ENCODE measurements around the gene LARP4B.

The LARP4B gene

DNA sequence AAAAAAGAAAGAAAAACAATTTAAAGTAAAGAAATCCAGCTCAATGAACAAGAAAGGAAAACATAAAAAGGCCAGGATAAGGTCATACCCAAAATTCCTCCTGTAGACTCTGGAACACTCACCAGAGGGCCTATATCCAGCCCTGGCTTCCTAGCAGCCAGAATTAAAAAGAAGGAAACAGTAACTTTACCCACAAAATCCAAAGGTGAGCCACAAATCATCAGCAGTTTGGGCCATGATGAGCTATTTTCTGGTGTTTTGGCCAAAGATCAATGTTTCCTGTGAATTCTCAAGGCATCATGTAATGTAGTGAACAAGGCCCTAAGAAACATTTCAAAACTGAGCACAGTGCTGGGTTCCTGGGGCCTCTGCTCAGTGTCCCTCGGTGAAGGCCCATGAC, 87.8 kb downstream of the LARP4B start:
- in situ Hi-C loops (cut with MboI; ENCODE audit: low sequenced_read_pairs), result no loop called here
- Histone ChIP-seq H3K4me1 (no peaks in the 10 kb centered on the region), H3K9me3 (no peaks in the 10 kb centered on the region), H3K4me3 (no peak overlapping the region), H3K27me3 (ENCODE audit: low read depth) (no peaks in the 10 kb centered on the region), H3K36me3 (replicated peaks) (peaks cover 50% of the 10 kb centered on the region)
- no peak for DNase-seq (ENCODE audit: low spot score in 2 of 2)

- in situ Hi-C loops (cut with MboI; ENCODE audit: low sequenced_read_pairs), result no loop called here
- H3K4me1 ChIP-seq, result no peaks in the 10 kb centered on the region
- H3K4me3 ChIP-seq, result no peak overlapping the region
- DNase-seq (ENCODE audit: low spot score in 2 of 2), result no peak
- peaks cover 50% of the 10 kb centered on the region for H3K36me3 ChIP-seq (replicated peaks)
- H3K27me3 ChIP-seq (ENCODE audit: low read depth), result no peaks in the 10 kb centered on the region
- no peaks in the 10 kb centered on the region for H3K9me3 ChIP-seq
These were observed 88.7 kb downstream of the LARP4B start for GRCh38 chr10:842795-843194.

DNA sequence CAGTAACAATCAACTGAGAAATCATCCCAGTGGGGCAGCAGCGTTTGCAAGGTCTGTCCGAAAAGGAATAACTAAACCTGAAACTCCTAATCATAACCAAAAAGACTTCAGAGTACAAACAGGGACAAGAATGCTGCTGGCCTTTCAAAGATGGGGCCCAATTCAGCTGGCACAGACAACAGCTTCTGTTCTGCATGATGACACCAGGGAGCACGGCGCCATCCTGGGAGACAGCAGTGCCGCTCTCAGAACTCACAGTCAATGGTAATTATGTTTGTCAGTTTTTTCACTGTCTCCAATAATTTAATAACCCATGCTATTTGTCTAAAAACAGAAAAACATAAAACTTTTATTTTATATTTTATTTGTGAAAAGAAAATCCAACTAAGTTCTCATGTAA, 90.0 kb downstream of the LARP4B start:
- H3K9me3 ChIP-seq, result no peaks in the 10 kb centered on the region
- no peaks in the 10 kb centered on the region for H3K4me1 ChIP-seq
- H3K4me3 ChIP-seq, result no peak overlapping the region
- in situ Hi-C loops (cut with MboI; ENCODE audit: low sequenced_read_pairs), result no loop called here
- H3K27me3 ChIP-seq (ENCODE audit: low read depth), result no peaks in the 10 kb centered on the region
- no peak for DNase-seq (ENCODE audit: low spot score in 2 of 2)
- peaks cover 52% of the 10 kb centered on the region for H3K36me3 ChIP-seq (replicated peaks)

GRCh38 chr10:839550-840205, 91.8 kb downstream of the LARP4B start:
- H3K4me3 ChIP-seq, result no peak overlapping the region
- H3K4me1 ChIP-seq, result no peaks in the 10 kb centered on the region
- no peaks in the 10 kb centered on the region for H3K27me3 ChIP-seq (ENCODE audit: low read depth)
- no peaks in the 10 kb centered on the region for H3K9me3 ChIP-seq
- in situ Hi-C loops (cut with MboI; ENCODE audit: low sequenced_read_pairs), result no loop called here
- no peak for DNase-seq (ENCODE audit: low spot score in 2 of 2)
- peaks cover 65% of the 10 kb centered on the region for H3K36me3 ChIP-seq (replicated peaks)

GRCh38 chr10:836782-837181, 94.7 kb downstream of the LARP4B start:
- Histone ChIP-seq H3K36me3 (replicated peaks) (peaks cover 51% of the 10 kb centered on the region), H3K9me3 (no peaks in the 10 kb centered on the region), H3K4me3 (no peak overlapping the region), H3K4me1 (no peaks in the 10 kb centered on the region), H3K27me3 (ENCODE audit: low read depth) (no peaks in the 10 kb centered on the region)
- in situ Hi-C loops (cut with MboI; ENCODE audit: low sequenced_read_pairs), result no loop called here
- DNase-seq (ENCODE audit: low spot score in 2 of 2), result no peak

- Histone ChIP-seq H3K4me1 (no peaks in the 10 kb centered on the region), H3K9me3 (no peaks in the 10 kb centered on the region), H3K4me3 (no peak overlapping the region), H3K36me3 (replicated peaks) (peaks cover 42% of the 10 kb centered on the region), H3K27me3 (ENCODE audit: low read depth) (no peaks in the 10 kb centered on the region)
- in situ Hi-C loops (cut with MboI; ENCODE audit: low sequenced_read_pairs), result no loop called here
- DNase-seq (ENCODE audit: low spot score in 2 of 2), result no peak
These were observed 97.0 kb downstream of the LARP4B start for GRCh38 chr10:834493-834892.

DNA sequence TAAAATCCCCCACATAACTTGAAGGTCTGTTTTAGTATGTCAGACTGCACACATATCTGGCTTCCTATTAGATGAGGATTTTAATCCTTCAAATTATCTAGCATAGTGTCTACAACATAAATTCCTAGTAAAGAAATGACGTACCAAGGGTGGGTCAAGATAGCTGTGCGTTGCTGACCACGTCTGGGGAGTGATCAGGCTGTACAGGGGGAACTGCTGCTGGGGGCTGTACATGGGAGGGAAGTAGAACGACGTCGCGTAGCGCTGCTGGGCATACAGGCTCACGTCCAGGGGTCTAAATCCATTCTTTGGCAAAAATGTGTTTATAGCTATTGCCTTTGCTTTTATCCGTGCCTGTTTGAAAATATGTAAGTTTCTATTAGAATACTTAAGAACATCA, 102.3 kb downstream of the LARP4B start:
- no peaks in the 10 kb centered on the region for H3K4me1 ChIP-seq
- H3K9me3 ChIP-seq, result no peaks in the 10 kb centered on the region
- in situ Hi-C loops (cut with MboI; ENCODE audit: low sequenced_read_pairs), result no loop called here
- no peak for DNase-seq (ENCODE audit: low spot score in 2 of 2)
- H3K4me3 ChIP-seq, result no peak overlapping the region
- H3K27me3 ChIP-seq (ENCODE audit: low read depth), result no peaks in the 10 kb centered on the region
- peaks cover 60% of the 10 kb centered on the region for H3K36me3 ChIP-seq (replicated peaks)

- no peaks in the 10 kb centered on the region for H3K27me3 ChIP-seq (ENCODE audit: low read depth)
- no peaks in the 10 kb centered on the region for H3K9me3 ChIP-seq
- DNase-seq (ENCODE audit: low spot score in 2 of 2), result no peak
- in situ Hi-C loops (cut with MboI; ENCODE audit: low sequenced_read_pairs), result no loop called here
- H3K4me3 ChIP-seq, result no peak overlapping the region
- no peaks in the 10 kb centered on the region for H3K4me1 ChIP-seq
- H3K36me3 ChIP-seq (replicated peaks), result peaks cover 67% of the 10 kb centered on the region
These were observed 103.3 kb downstream of the LARP4B start for GRCh38 chr10:828191-828590.

- no peaks in the 10 kb centered on the region for H3K9me3 ChIP-seq
- no peaks in the 10 kb centered on the region for H3K27me3 ChIP-seq (ENCODE audit: low read depth)
- H3K36me3 ChIP-seq (replicated peaks), result peaks cover 81% of the 10 kb centered on the region
- no peak for DNase-seq (ENCODE audit: low spot score in 2 of 2)
- in situ Hi-C loops (cut with MboI; ENCODE audit: low sequenced_read_pairs), result no loop called here
- no peaks in the 10 kb centered on the region for H3K4me1 ChIP-seq
- H3K4me3 ChIP-seq, result no peak overlapping the region
These were observed 106.6 kb downstream of the LARP4B start for GRCh38 chr10:824946-825345.

- in situ Hi-C loops (cut with MboI; ENCODE audit: low sequenced_read_pairs), result no loop called here
- H3K27me3 ChIP-seq (ENCODE audit: low read depth), result no peaks in the 10 kb centered on the region
- H3K4me3 ChIP-seq, result no peak overlapping the region
- DNase-seq (ENCODE audit: low spot score in 2 of 2), result no peak
- no peaks in the 10 kb centered on the region for H3K9me3 ChIP-seq
- H3K4me1 ChIP-seq, result no peaks in the 10 kb centered on the region
- peaks cover 81% of the 10 kb centered on the region for H3K36me3 ChIP-seq (replicated peaks)
These were observed 107.0 kb downstream of the LARP4B start for GRCh38 chr10:824497-824896.

- Histone ChIP-seq H3K27me3 (ENCODE audit: low read depth) (no peaks in the 10 kb centered on the region), H3K36me3 (replicated peaks) (peaks cover 79% of the 10 kb centered on the region), H3K9me3 (no peaks in the 10 kb centered on the region), H3K4me3 (no peak overlapping the region), H3K4me1 (no peaks in the 10 kb centered on the region)
- in situ Hi-C loops (cut with MboI; ENCODE audit: low sequenced_read_pairs), result no loop called here
- no peak for DNase-seq (ENCODE audit: low spot score in 2 of 2)
These were observed 108.7 kb downstream of the LARP4B start for GRCh38 chr10:822661-823367.

- in situ Hi-C loops (cut with MboI; ENCODE audit: low sequenced_read_pairs), result no loop called here
- Histone ChIP-seq H3K36me3 (replicated peaks) (peaks cover 79% of the 10 kb centered on the region), H3K4me3 (no peak overlapping the region), H3K4me1 (no peaks in the 10 kb centered on the region), H3K27me3 (ENCODE audit: low read depth) (no peaks in the 10 kb centered on the region), H3K9me3 (no peaks in the 10 kb centered on the region)
- no peak for DNase-seq (ENCODE audit: low spot score in 2 of 2)
These were observed 109.3 kb downstream of the LARP4B start for GRCh38 chr10:822197-822596.

- H3K4me3 ChIP-seq, result no peak overlapping the region
- H3K27me3 ChIP-seq (ENCODE audit: low read depth), result no peaks in the 10 kb centered on the region
- in situ Hi-C loops (cut with MboI; ENCODE audit: low sequenced_read_pairs), result no loop called here
- H3K4me1 ChIP-seq, result no peaks in the 10 kb centered on the region
- peaks cover 87% of the 10 kb centered on the region for H3K36me3 ChIP-seq (replicated peaks)
- no peak for DNase-seq (ENCODE audit: low spot score in 2 of 2)
- H3K9me3 ChIP-seq, result no peaks in the 10 kb centered on the region
These were observed 110.2 kb downstream of the LARP4B start for GRCh38 chr10:821322-821721.

DNA sequence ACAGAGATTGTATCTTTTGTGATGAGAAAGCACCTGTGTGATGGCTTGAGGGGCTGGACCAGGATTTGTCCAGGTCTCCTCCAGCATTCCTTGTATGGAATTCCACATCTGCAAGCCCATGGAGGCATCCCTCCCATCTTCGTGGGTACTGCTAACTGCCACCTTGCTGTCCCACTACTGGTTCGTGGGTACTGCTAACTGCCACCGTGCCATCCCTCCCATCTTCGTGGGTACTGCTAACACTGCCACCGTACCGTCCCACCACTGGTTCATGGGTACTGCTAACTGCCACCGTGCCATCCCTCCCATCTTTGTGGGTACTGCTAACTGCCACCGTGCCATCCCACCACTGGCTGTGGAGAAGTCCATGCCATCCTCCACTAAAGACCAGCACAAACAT, 111.7 kb downstream of the LARP4B start:
- peaks cover 90% of the 10 kb centered on the region for H3K36me3 ChIP-seq (replicated peaks)
- DNase-seq (ENCODE audit: low spot score in 2 of 2), result no peak
- no peak overlapping the region for H3K4me3 ChIP-seq
- in situ Hi-C loops (cut with MboI; ENCODE audit: low sequenced_read_pairs), result no loop called here
- H3K9me3 ChIP-seq, result no peaks in the 10 kb centered on the region
- H3K4me1 ChIP-seq, result no peaks in the 10 kb centered on the region
- no peaks in the 10 kb centered on the region for H3K27me3 ChIP-seq (ENCODE audit: low read depth)

DNA sequence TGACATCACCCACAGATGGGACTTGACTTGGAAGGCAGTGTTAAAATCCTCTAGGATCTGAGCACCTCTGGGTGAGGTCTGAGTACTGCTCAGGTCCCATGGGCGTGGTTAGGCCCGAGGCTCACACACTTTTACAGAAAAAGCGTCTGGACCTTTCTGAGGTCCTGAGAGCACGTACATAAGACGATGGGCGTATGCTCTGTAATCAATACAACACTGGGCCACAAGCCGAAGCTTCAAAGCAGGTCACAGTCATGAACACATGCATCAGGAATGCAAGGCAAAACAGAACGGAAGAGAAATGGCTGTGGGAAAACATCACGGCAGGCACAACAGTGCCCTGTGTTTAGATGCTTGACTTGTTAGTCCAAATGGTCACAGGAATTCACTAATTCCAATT, 112.2 kb downstream of the LARP4B start:
- no peaks in the 10 kb centered on the region for H3K27me3 ChIP-seq (ENCODE audit: low read depth)
- H3K9me3 ChIP-seq, result no peaks in the 10 kb centered on the region
- H3K4me3 ChIP-seq, result no peak overlapping the region
- DNase-seq (ENCODE audit: low spot score in 2 of 2), result no peak
- H3K36me3 ChIP-seq (replicated peaks), result peaks cover 91% of the 10 kb centered on the region
- in situ Hi-C loops (cut with MboI; ENCODE audit: low sequenced_read_pairs), result no loop called here
- no peaks in the 10 kb centered on the region for H3K4me1 ChIP-seq
